ENCODE data around the gene C15orf40.

DNA sequence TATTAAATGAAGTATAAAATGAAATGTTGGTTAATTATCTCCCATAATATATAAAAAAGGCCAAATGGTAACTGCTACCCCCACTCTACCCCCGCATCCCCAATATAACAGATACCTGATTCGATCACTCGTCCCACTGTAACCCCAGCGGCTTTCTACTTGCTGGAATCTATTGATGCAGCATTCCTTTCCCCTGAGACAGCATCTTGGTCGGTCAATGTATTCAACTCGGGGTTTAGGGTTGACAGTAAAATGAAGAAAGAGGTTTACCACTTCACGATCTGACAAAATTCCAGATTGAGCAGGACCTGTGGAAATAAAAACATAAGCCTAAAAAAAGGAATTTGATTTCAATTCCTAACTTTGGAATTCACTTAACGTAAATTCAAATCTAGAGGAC is 18.6 kb upstream of the C15orf40 start:
- TF ChIP-seq, protein P1, sequence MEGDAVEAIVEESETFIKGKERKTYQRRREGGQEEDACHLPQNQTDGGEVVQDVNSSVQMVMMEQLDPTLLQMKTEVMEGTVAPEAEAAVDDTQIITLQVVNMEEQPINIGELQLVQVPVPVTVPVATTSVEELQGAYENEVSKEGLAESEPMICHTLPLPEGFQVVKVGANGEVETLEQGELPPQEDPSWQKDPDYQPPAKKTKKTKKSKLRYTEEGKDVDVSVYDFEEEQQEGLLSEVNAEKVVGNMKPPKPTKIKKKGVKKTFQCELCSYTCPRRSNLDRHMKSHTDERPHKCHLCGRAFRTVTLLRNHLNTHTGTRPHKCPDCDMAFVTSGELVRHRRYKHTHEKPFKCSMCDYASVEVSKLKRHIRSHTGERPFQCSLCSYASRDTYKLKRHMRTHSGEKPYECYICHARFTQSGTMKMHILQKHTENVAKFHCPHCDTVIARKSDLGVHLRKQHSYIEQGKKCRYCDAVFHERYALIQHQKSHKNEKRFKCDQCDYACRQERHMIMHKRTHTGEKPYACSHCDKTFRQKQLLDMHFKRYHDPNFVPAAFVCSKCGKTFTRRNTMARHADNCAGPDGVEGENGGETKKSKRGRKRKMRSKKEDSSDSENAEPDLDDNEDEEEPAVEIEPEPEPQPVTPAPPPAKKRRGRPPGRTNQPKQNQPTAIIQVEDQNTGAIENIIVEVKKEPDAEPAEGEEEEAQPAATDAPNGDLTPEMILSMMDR (IDR thresholded peaks at IDR 0.05): no peak
- TF ChIP-seq POLR2A (IDR thresholded peaks at IDR 0.05): no peak

All from testis (tissue), 2 donors.